GM19193 (cell line): ENCODE data around the gene TRPC6.

Experiments
- POLR2A ChIP-seq: IDR thresholded peaks from 4 replicates; pipeline ENCODE4 v1.6.1; 2011; ENCODE audit not compliant: insufficient read depth, insufficient read length; ENCODE audit errors: extremely low read depth

TRPC6 gene

GRCh38 chr11:101563166-101563565, 20.6 kb downstream of the TRPC6 start:
- no peak for TF ChIP-seq POLR2A

- no peak for TF ChIP-seq POLR2A
Measured at GRCh38 chr11:101555366-101555765, 28.4 kb downstream of the TRPC6 start.

GRCh38 chr11:101553891-101554292, 29.9 kb downstream of the TRPC6 start:
- TF ChIP-seq POLR2A: no peak

GRCh38 chr11:101552888-101553287, 30.9 kb downstream of the TRPC6 start:
- no peak for TF ChIP-seq POLR2A

GRCh38 chr11:101528541-101528940, 55.3 kb downstream of the TRPC6 start:
- TF ChIP-seq POLR2A: no peak

- no peak for TF ChIP-seq POLR2A
Measured at GRCh38 chr11:101523634-101524260, 60.1 kb downstream of the TRPC6 start.

GRCh38 chr11:101523193-101523592, 60.6 kb downstream of the TRPC6 start:
- no peak for TF ChIP-seq POLR2A

GRCh38 chr11:101521821-101522220, 62.0 kb downstream of the TRPC6 start:
- TF ChIP-seq POLR2A: no peak

GRCh38 chr11:101516546-101516945, 67.3 kb downstream of the TRPC6 start:
- TF ChIP-seq POLR2A: no peak

GRCh38 chr11:101511065-101511464, 72.7 kb downstream of the TRPC6 start:
- TF ChIP-seq POLR2A: no peak

- TF ChIP-seq POLR2A: no peak
Measured at GRCh38 chr11:101510591-101510990, 73.2 kb downstream of the TRPC6 start.

GRCh38 chr11:101509922-101510321, 73.9 kb downstream of the TRPC6 start:
- TF ChIP-seq POLR2A: no peak

- no peak for TF ChIP-seq POLR2A
Measured at GRCh38 chr11:101508370-101508769, 75.4 kb downstream of the TRPC6 start.

GRCh38 chr11:101498891-101499290, 84.9 kb downstream of the TRPC6 start:
- TF ChIP-seq POLR2A: no peak

GRCh38 chr11:101497291-101497690, 86.5 kb downstream of the TRPC6 start:
- TF ChIP-seq POLR2A: no peak

GRCh38 chr11:101487775-101488174, 96.0 kb downstream of the TRPC6 start:
- no peak for TF ChIP-seq POLR2A

GRCh38 chr11:101482556-101483124, 101.2 kb downstream of the TRPC6 start:
- TF ChIP-seq POLR2A: no peak
